ENCODE data around the gene RIMBP2.

GRCh38 chr12:130709151-130709970 is 6.7 kb downstream of the RIMBP2 start:
- no peak for TF ChIP-seq REST (IDR thresholded peaks at IDR 0.05; ENCODE audit: insufficient read depth in 1 of 2, low read depth in 2 of 2, low read length in 2 of 2)
- TF ChIP-seq POLR2AphosphoS5 (IDR thresholded peaks at IDR 0.05; ENCODE audit: low read depth, low read length): no peak
- TF ChIP-seq TAF1 (IDR thresholded peaks at IDR 0.05; ENCODE audit: borderline replicate concordance, insufficient read depth, low read length): no peak
- TF ChIP-seq SIN3A (IDR thresholded peaks at IDR 0.05; ENCODE audit: borderline replicate concordance, insufficient read depth, low read length): no peak
- TF ChIP-seq FOXP2 (optimal IDR thresholded peaks at IDR 0.05; ENCODE audit: borderline replicate concordance, extremely low read depth, extremely low read length, insufficient read depth): no peak

All from PFSK-1 (cell line).